Neural cell (in vitro differentiated cells): Measurements from ENCODE around the gene CCDC154.

Source experiments
- CTCF ChIP-seq: fragments of 450-650 bp; IDR thresholded peaks from 2 replicates; pipeline ENCODE4 v1.5.1; 2014; ENCODE audit warnings: antibody characterized with exemption, mild to moderate bottlenecking, moderate library complexity; ENCODE audit not compliant: poor library complexity, severe bottlenecking
- EP300 ChIP-seq: fragments of 450-650 bp; conservative IDR thresholded peaks from 2 replicates; pipeline ENCODE4 v1.6.1; 2014; ENCODE audit warnings: antibody characterized with exemption, mild to moderate bottlenecking, moderate library complexity; ENCODE audit not compliant: poor library complexity, severe bottlenecking
- POLR2AphosphoS5 ChIP-seq: IDR thresholded peaks from 2 replicates; pipeline ENCODE4 v1.6.1; 2012
- SMC3 ChIP-seq: fragments of 450-650 bp; conservative IDR thresholded peaks from 2 replicates; pipeline ENCODE4 v1.6.1; 2014; ENCODE audit warnings: antibody characterized with exemption, mild to moderate bottlenecking, moderate library complexity; ENCODE audit not compliant: poor library complexity

- no peak for TF ChIP-seq EP300
- no peak for TF ChIP-seq CTCF
- no peak for TF ChIP-seq SMC3
- no peak for TF ChIP-seq POLR2AphosphoS5
These were observed 27.3 kb upstream of the CCDC154 start for GRCh38 chr16:1471569-1472194.
